Activated CD8-positive, alpha-beta T cell treated with anti-CD3 and anti-CD28 coated beads, Interleukin-2, amount 10 ng/mL, durations not matched to agents 7 days and 5 days (primary cell): ENCODE results near the gene ASS1. TPM values are rescaled to one million over a fixed set of nuclear protein-coding genes. Genes with fewer than 3 reads are reported as not detected.
A peak's percentile ranks its signal among the peaks of the same experiment; 100 is the strongest.
"Not testable (repeated sequence)": the region's sequence is repeated elsewhere in the genome, so short reads cannot be mapped to it uniquely, and the experiment has no call there.

Experiments used
- ATAC-seq: fragments of 150-1000 bp; cut with Tn5 transposase; one replicate; pipeline ENCODE4 v1.10.0; 2021; ENCODE audit warnings: moderate library complexity
- CTCF ChIA-PET: fragments of 350-600 bp; sonication (Branson Sonifier 250); formaldehyde crosslinking; loops from one replicate; lab custom pipeline; 2021; ENCODE audit warnings: antibody characterized with exemption; lab: Charles Lee
- POLR2A ChIA-PET: fragments of 350-600 bp; sonication (Branson Sonifier 250); formaldehyde crosslinking; loops from one replicate; lab custom pipeline; 2021; ENCODE audit warnings: antibody characterized with exemption; lab: Charles Lee
- DNase-seq: peaks from one replicate; pipeline ENCODE4 v3.0.0-alpha.2; 2020
- H3K27ac Mint-ChIP-seq: one replicate; pipeline ENCODE4 v1.8.0; 2021; ENCODE audit warnings: mild to moderate bottlenecking, mixed read lengths
- H3K27me3 Mint-ChIP-seq: one replicate; pipeline ENCODE4 v1.8.0; 2021; ENCODE audit warnings: low read depth, mixed read lengths
- H3K36me3 Mint-ChIP-seq: one replicate; pipeline ENCODE4 v1.8.0; 2021; ENCODE audit warnings: low read depth, mixed read lengths
- H3K4me1 Mint-ChIP-seq: one replicate; pipeline ENCODE4 v1.8.0; 2021; ENCODE audit warnings: low read depth, mixed read lengths
- H3K4me3 Mint-ChIP-seq: one replicate; pipeline ENCODE4 v1.8.0; 2021; ENCODE audit warnings: mild to moderate bottlenecking, mixed read lengths
- H3K9me3 Mint-ChIP-seq: one replicate; pipeline ENCODE4 v1.8.0; 2022; ENCODE audit warnings: mixed read lengths; ENCODE audit not compliant: insufficient read depth
- total RNA-seq, 2 experiments: library from RNA; stranded (reverse); gene quantifications; one replicate each; pipeline ENCODE4 v1.2.3, GENCODE V29; 2021

The ASS1 gene
- total RNA-seq, 2 experiments from 2014 or later = 1.8 to 3.1 TPM

GRCh38 chr9:130430734-130431535 lies 13.8 kb upstream of the ASS1 start:
- no peaks in the 10 kb centered on the region for H3K9me3 Mint-ChIP-seq
- DNase-seq (no peak), ATAC-seq (no peak)
- H3K36me3 Mint-ChIP-seq = no peaks in the 10 kb centered on the region
- POLR2A ChIA-PET = no interaction called here
- CTCF ChIA-PET = no interaction called here
- no peak overlapping the region for H3K27ac Mint-ChIP-seq
- peaks cover 9% of the 10 kb centered on the region for H3K4me1 Mint-ChIP-seq
- no peak overlapping the region for H3K4me3 Mint-ChIP-seq
- H3K27me3 Mint-ChIP-seq = peaks cover 16% of the 10 kb centered on the region

- CTCF ChIA-PET = no interaction called here
- no peaks in the 10 kb centered on the region for H3K36me3 Mint-ChIP-seq
Measured at GRCh38 chr9:130431536-130432303, 13.0 kb upstream of the ASS1 start.

GRCh38 chr9:130432362-130432761 lies 12.4 kb upstream of the ASS1 start:
- no peak overlapping the region for H3K4me3 Mint-ChIP-seq
- no peaks in the 10 kb centered on the region for H3K36me3 Mint-ChIP-seq
- peaks cover 9% of the 10 kb centered on the region for H3K4me1 Mint-ChIP-seq
- no peaks in the 10 kb centered on the region for H3K9me3 Mint-ChIP-seq
- H3K27ac Mint-ChIP-seq = no peak overlapping the region
- H3K27me3 Mint-ChIP-seq = peaks cover 19% of the 10 kb centered on the region
- no peak for ATAC-seq
- DNase-seq = no peak
- ChIA-PET CTCF (no interaction called here), POLR2A (no interaction called here)

More at GRCh38 chr9:130431536-130432303, 13.0 kb upstream of the ASS1 start:
- peaks cover 19% of the 10 kb centered on the region for H3K27me3 Mint-ChIP-seq
- no peak for DNase-seq
- no peaks in the 10 kb centered on the region for H3K9me3 Mint-ChIP-seq
- ATAC-seq = no peak
- POLR2A ChIA-PET = no interaction called here
- no peak overlapping the region for H3K4me3 Mint-ChIP-seq
- peaks cover 9% of the 10 kb centered on the region for H3K4me1 Mint-ChIP-seq
- H3K27ac Mint-ChIP-seq = no peak overlapping the region

GRCh38 chr9:130432796-130433167 lies 12.0 kb upstream of the ASS1 start:
- Mint-ChIP-seq H3K27me3 (peaks cover 19% of the 10 kb centered on the region), H3K4me3 (no peak overlapping the region), H3K4me1 (peaks cover 9% of the 10 kb centered on the region), H3K27ac (no peak overlapping the region), H3K36me3 (no peaks in the 10 kb centered on the region), H3K9me3 (no peaks in the 10 kb centered on the region)
- ATAC-seq (no peak), DNase-seq (no peak)
- POLR2A ChIA-PET = no interaction called here
- CTCF ChIA-PET = no interaction called here

- Mint-ChIP-seq H3K4me3 (peak overlapping the region; percentile 18), H3K9me3 (no peaks in the 10 kb centered on the region), H3K27me3 (peaks cover 19% of the 10 kb centered on the region), H3K27ac (no peak overlapping the region), H3K36me3 (no peaks in the 10 kb centered on the region), H3K4me1 (peaks cover 9% of the 10 kb centered on the region)
- ATAC-seq (peak; percentile 92), DNase-seq (peak; percentile 60)
- ChIA-PET POLR2A (no interaction called here), CTCF (no interaction called here)
Measured at GRCh38 chr9:130433168-130433946, 11.4 kb upstream of the ASS1 start.

GRCh38 chr9:130433947-130434262 lies 10.9 kb upstream of the ASS1 start:
- CTCF ChIA-PET = no interaction called here
- peaks cover 9% of the 10 kb centered on the region for H3K4me1 Mint-ChIP-seq
- ATAC-seq (no peak), DNase-seq (no peak)
- POLR2A ChIA-PET = no interaction called here
- no peak overlapping the region for H3K27ac Mint-ChIP-seq
- no peak overlapping the region for H3K4me3 Mint-ChIP-seq
- no peaks in the 10 kb centered on the region for H3K9me3 Mint-ChIP-seq
- peaks cover 19% of the 10 kb centered on the region for H3K27me3 Mint-ChIP-seq
- no peaks in the 10 kb centered on the region for H3K36me3 Mint-ChIP-seq

GRCh38 chr9:130434656-130435055 lies 10.1 kb upstream of the ASS1 start:
- DNase-seq, CTCF ChIA-PET, H3K4me1 Mint-ChIP-seq, H3K27ac Mint-ChIP-seq, H3K36me3 Mint-ChIP-seq, H3K9me3 Mint-ChIP-seq, H3K4me3 Mint-ChIP-seq, POLR2A ChIA-PET, ATAC-seq: not testable (repeated sequence)
- H3K27me3 Mint-ChIP-seq = peaks cover 19% of the 10 kb centered on the region

- DNase-seq = no peak
- peaks cover 9% of the 10 kb centered on the region for H3K4me1 Mint-ChIP-seq
- ATAC-seq = no peak
- H3K9me3 Mint-ChIP-seq = peaks cover 15% of the 10 kb centered on the region
- no peak overlapping the region for H3K4me3 Mint-ChIP-seq
- H3K27ac Mint-ChIP-seq = no peak overlapping the region
- H3K36me3 Mint-ChIP-seq = no peaks in the 10 kb centered on the region
- CTCF ChIA-PET = no interaction called here
- H3K27me3 Mint-ChIP-seq = peaks cover 21% of the 10 kb centered on the region
- POLR2A ChIA-PET = interaction anchor here (0.5 kb wide), 1 partner anchor 121 kb away, joined by 3 read pairs; no protein-coding TSS in a partner anchor
Measured at GRCh38 chr9:130437011-130437789, 7.6 kb upstream of the ASS1 start.

- ATAC-seq (no peak), DNase-seq (no peak)
- Mint-ChIP-seq H3K4me3 (no peak overlapping the region), H3K9me3 (peaks cover 16% of the 10 kb centered on the region), H3K4me1 (no peaks in the 10 kb centered on the region), H3K36me3 (no peaks in the 10 kb centered on the region), H3K27me3 (peaks cover 18% of the 10 kb centered on the region), H3K27ac (no peak overlapping the region)
- POLR2A ChIA-PET = no interaction called here
- CTCF ChIA-PET = interaction anchor here (1.1 kb wide), 1 partner anchor 10 kb away, joined by 3 read pairs; no protein-coding TSS in a partner anchor
Measured at GRCh38 chr9:130438382-130438981, 6.3 kb upstream of the ASS1 start.

- Mint-ChIP-seq H3K9me3 (peaks cover 16% of the 10 kb centered on the region), H3K27me3 (peaks cover 18% of the 10 kb centered on the region), H3K4me3 (no peak overlapping the region), H3K4me1 (no peaks in the 10 kb centered on the region), H3K36me3 (no peaks in the 10 kb centered on the region), H3K27ac (no peak overlapping the region)
- DNase-seq = no peak
- CTCF ChIA-PET = no interaction called here
- POLR2A ChIA-PET = no interaction called here
- ATAC-seq = no peak
Measured at GRCh38 chr9:130441031-130441430, 3.7 kb upstream of the ASS1 start.
